HCT116 (cell line): Measurements from ENCODE around the gene KAT6B. TPM values are rescaled to one million over a fixed set of nuclear protein-coding genes. Genes with fewer than 3 reads are reported as not detected.

Experiments
- ATAC-seq: fragments of 200-7000 bp; cut with Tn5 transposase; 2 replicates; pipeline ENCODE4 v1.9.1; 2020; ENCODE audit warnings: mild to moderate bottlenecking, moderate library complexity
- BruUV-seq: library from RNA; stranded (reverse); fragments of 400-500 nt; replicated peaks from 2 replicates; lab custom pipeline; 2021; lab: Mats Ljungman, UMichigan
- CTCF ChIA-PET: fragments of 300-600 bp; sonication (Branson Sonifier 250); formaldehyde crosslinking; loops from one replicate; lab custom pipeline; 2021; ENCODE audit warnings: antibody characterized with exemption; lab: Charles Lee
- POLR2A ChIA-PET: fragments of 300-600, 350-600 bp; sonication (Branson Sonifier 250); formaldehyde crosslinking; loops from one replicate; lab custom pipeline; 2021; ENCODE audit warnings: antibody characterized with exemption; lab: Charles Lee
- RAD21 ChIA-PET, 2 experiments: fragments of 300-600 bp; sonication (Branson Sonifier 250); formaldehyde crosslinking; loops; one replicate each; lab custom pipeline; 2023; ENCODE audit warnings: low total read pairs in 2 of 2; ENCODE audit not compliant: uncharacterized antibody in 2 of 2, unreplicated experiment in 2 of 2, low non-redundant PET in 1 of 2; lab: Charles Lee
- DNase-seq: peaks from one replicate; pipeline ENCODE4 v3.0.0-alpha.2; 2010; ENCODE audit warnings: low read depth, low spot score
- H2AFZ ChIP-seq: fragments of 200-600 bp; shearing (Covaris generic), sonication (generic); 2 replicates; pipeline ENCODE4 v1.6.1; 2017; ENCODE audit warnings: low read depth, mixed run types, mixed read lengths, antibody characterized with exemption, low read length; ENCODE audit not compliant: poor library complexity, severe bottlenecking
- H3K27ac ChIP-seq: 2 replicates; pipeline ENCODE4 v1.5.1; 2012; ENCODE audit warnings: low read depth, low read length
- H3K27me3 ChIP-seq: fragments of 200-600 bp; sonication (generic); 2 replicates; pipeline ENCODE4 v1.6.1; 2016; ENCODE audit warnings: mixed run types, low read length, mixed read lengths; ENCODE audit not compliant: insufficient read depth
- H3K36me3 ChIP-seq, 2 experiments: fragments of 200-500 bp in 1 of 2; fragments of 200-600 bp in 1 of 2; sonication (Bioruptor generic) in 1 of 2; sonication (generic) in 1 of 2; 2 replicates each; pipeline versions ENCODE4 v1.5.1 to v1.6.1; 2014 to 2016; ENCODE audit warnings: low read length in 2 of 2, inconsistent platforms in 1 of 2, mixed read lengths in 1 of 2, mixed run types in 1 of 2; ENCODE audit not compliant: insufficient read depth in 2 of 2, control insufficient read depth in 1 of 2
- H3K4me1 ChIP-seq, 2 experiments: fragments of 200-600 bp in 1 of 2; sonication (generic) in 1 of 2; 2 replicates each; pipeline versions ENCODE4 v1.5.1 to v1.6.1; 2012 to 2017; ENCODE audit warnings: low read length in 2 of 2, inconsistent platforms in 1 of 2, mild to moderate bottlenecking in 1 of 2, mixed read lengths in 1 of 2, mixed run types in 1 of 2, moderate library complexity in 1 of 2; ENCODE audit not compliant: insufficient read depth in 2 of 2, control insufficient read depth in 1 of 2
- H3K4me2 ChIP-seq: fragments of 200-600 bp; sonication (generic); 2 replicates; pipeline ENCODE4 v1.6.1; 2017; ENCODE audit warnings: mixed run types, low read length, mixed read lengths
- H3K4me3 ChIP-seq, 2 experiments: fragments of 200-600 bp in 1 of 2; sonication (generic) in 1 of 2; replicated peaks in 1 of 2; 2 replicates each; pipeline ENCODE4 v1.5.1; 2011 to 2016; ENCODE audit warnings: low read length in 2 of 2, control low read depth in 1 of 2, low read depth in 1 of 2, mild to moderate bottlenecking in 1 of 2, mixed read lengths in 1 of 2, mixed run types in 1 of 2
- H3K79me2 ChIP-seq: fragments of 200-600 bp; sonication (generic); 2 replicates; pipeline ENCODE4 v1.6.1; 2017; ENCODE audit warnings: mild to moderate bottlenecking, mixed run types, low read length, moderate library complexity, mixed read lengths; ENCODE audit not compliant: insufficient read depth
- H3K9ac ChIP-seq: fragments of 200-600 bp; sonication (generic); 2 replicates; pipeline ENCODE4 v1.6.1; 2016; ENCODE audit warnings: low read length, mixed read lengths
- H3K9me2 ChIP-seq: fragments of 200-600 bp; sonication (generic), shearing (Covaris generic); 2 replicates; pipeline ENCODE4 v1.6.1; 2017; ENCODE audit warnings: mixed run types, mild to moderate bottlenecking, moderate library complexity; ENCODE audit not compliant: insufficient read depth
- H3K9me3 ChIP-seq, 2 experiments: fragments of 200-500 bp in 1 of 2; fragments of 200-600 bp in 1 of 2; sonication (Bioruptor generic) in 1 of 2; sonication (generic) in 1 of 2; 2 replicates each; pipeline ENCODE4 v1.6.1; 2014 to 2017; ENCODE audit warnings: low read length in 2 of 2, mixed read lengths in 2 of 2, inconsistent platforms in 1 of 2, low read depth in 1 of 2, mild to moderate bottlenecking in 1 of 2, mixed run types in 1 of 2, moderate library complexity in 1 of 2; ENCODE audit not compliant: control insufficient read depth in 1 of 2, insufficient read depth in 1 of 2
- H4K20me1 ChIP-seq: fragments of 200-600 bp; sonication (generic), shearing (Covaris generic); 2 replicates; pipeline ENCODE4 v1.6.1; 2017; ENCODE audit warnings: mixed run types, mild to moderate bottlenecking, moderate library complexity; ENCODE audit not compliant: insufficient read depth
- CEBPB ChIP-seq: IDR thresholded peaks from 2 replicates; pipeline ENCODE4 v1.6.1; 2012; ENCODE audit warnings: low read depth
- CTCF ChIP-seq, 3 experiments: fragments of 200-600 bp in 1 of 3; sonication (generic) in 1 of 3; IDR thresholded peaks in 2 of 3; conservative IDR thresholded peaks in 1 of 3; 2 replicates each; pipeline ENCODE4 v1.5.1; 2012 to 2017; ENCODE audit warnings: low read depth in 2 of 3, low read length in 2 of 3, antibody characterized with exemption in 1 of 3, borderline replicate concordance in 1 of 3, control low read depth in 1 of 3, mild to moderate bottlenecking in 1 of 3, mixed read lengths in 1 of 3, mixed run types in 1 of 3, moderate library complexity in 1 of 3; ENCODE audit not compliant: insufficient read depth in 1 of 3
- EGR1 ChIP-seq: IDR thresholded peaks from 2 replicates; pipeline ENCODE4 v1.6.1; 2012; ENCODE audit warnings: low read depth
- EZH2 ChIP-seq: fragments of 200-600 bp; sonication (generic); IDR thresholded peaks from 2 replicates; pipeline ENCODE4 v1.6.1; 2017; ENCODE audit warnings: antibody characterized with exemption, mixed run types
- MAX ChIP-seq: IDR thresholded peaks from 2 replicates; pipeline ENCODE4 v1.6.1; 2012
- POLR2AphosphoS5 ChIP-seq: IDR thresholded peaks from 2 replicates; pipeline ENCODE4 v1.6.1; 2011; ENCODE audit warnings: mild to moderate bottlenecking, low read depth, low read length, moderate library complexity
- RAD21 ChIP-seq: IDR thresholded peaks from 2 replicates; pipeline ENCODE4 v1.6.1; 2012; ENCODE audit warnings: low read depth, mild to moderate bottlenecking
- REST ChIP-seq: IDR thresholded peaks from 2 replicates; pipeline ENCODE4 v1.6.1; 2012; ENCODE audit warnings: low read depth
- SIN3A ChIP-seq: IDR thresholded peaks from 2 replicates; pipeline ENCODE4 v1.6.1; 2012; ENCODE audit warnings: low read depth
- SP1 ChIP-seq: IDR thresholded peaks from 2 replicates; pipeline ENCODE4 v1.6.1; 2012; ENCODE audit warnings: low read depth
- SRF ChIP-seq: IDR thresholded peaks from 2 replicates; pipeline ENCODE4 v1.6.1; 2012; ENCODE audit warnings: low read depth
- TCF7L2 ChIP-seq: IDR thresholded peaks from 2 replicates; pipeline ENCODE4 v1.7.0; 2011; ENCODE audit warnings: borderline replicate concordance, inconsistent platforms; ENCODE audit not compliant: insufficient read depth, insufficient read length; ENCODE audit errors: extremely low read depth
- ZBTB33 ChIP-seq: IDR thresholded peaks from 2 replicates; pipeline ENCODE4 v1.6.1; 2011; ENCODE audit warnings: mild to moderate bottlenecking, low read length, moderate library complexity; ENCODE audit not compliant: insufficient replicate concordance; ENCODE audit errors: extremely low read depth
- ZFX ChIP-seq: fragments of 450-650 bp; IDR thresholded peaks from 2 replicates; pipeline ENCODE4 v1.6.1; 2017
- intact Hi-C: fragments of 100-400 bp; cut with micrococcal nuclease; formaldehyde crosslinking; loops from 2 replicates; pipeline ENCODE4 v1.10.0; 2022
- total RNA-seq: library from RNA; stranded (reverse); gene quantifications from one replicate; pipeline ENCODE4 v1.2.1, GENCODE V29; 2021; ENCODE audit not compliant: unreplicated experiment

The KAT6B gene
- total RNA-seq, 1 experiment from 2014 or later = 17.8 TPM

GRCh38 chr10:74983383-74983782 lies 157.0 kb downstream of the KAT6B start (continued):
- TF ChIP-seq REST (no peak), ZFX (no peak), RAD21 (no peak), SP1 (no peak)
- TF ChIP-seq, all 23 proteins: peak for 0

GRCh38 chr10:74987339-74988053 lies 161.1 kb downstream of the KAT6B start:
- BruUV-seq = no TSS peak
- ChIA-PET CTCF (no interaction called here), POLR2A (no interaction called here), RAD21 (no interaction called here)
- no peak for DNase-seq
- ATAC-seq = no peak
- no peak overlapping the region for H3K27ac ChIP-seq
- H4K20me1 ChIP-seq = no peaks in the 10 kb centered on the region
- no peaks in the 10 kb centered on the region for H3K27me3 ChIP-seq
- no peak overlapping the region for H2AFZ ChIP-seq
- H3K4me3 ChIP-seq = no peak overlapping the region
- intact Hi-C loops = no loop called here
- H3K4me1 ChIP-seq = peaks cover 0 to 4% of the 10 kb centered on the region in 2 experiments; a peak in 2 of 4 replicates
- H3K9me2 ChIP-seq = no peaks in the 10 kb centered on the region
- H3K79me2 ChIP-seq = no peaks in the 10 kb centered on the region
- no peaks in the 10 kb centered on the region for H3K9me3 ChIP-seq
- no peak for TF ChIP-seq SRF
- no peak for TF ChIP-seq CEBPB
- no peak for TF ChIP-seq TCF7L2
- no peak for TF ChIP-seq MAX
- no peak for TF ChIP-seq POLR2AphosphoS5
- TF ChIP-seq SIN3A = no peak
- no peak for TF ChIP-seq ZBTB33
- no peak for TF ChIP-seq RAD21
- no peak for TF ChIP-seq CTCF (IDR thresholded peaks at IDR 0.05 in 2 of 3, conservative IDR thresholded peaks at IDR 0.05 in 1 of 3; ENCODE audit: borderline replicate concordance in 1 of 3, insufficient read depth in 1 of 3, low read depth in 2 of 3, low read length in 2 of 3)
- TF ChIP-seq EZH2 = no peak
- no peak for TF ChIP-seq EGR1
- H3K4me2 ChIP-seq = no peak overlapping the region
- H3K9ac ChIP-seq = no peak overlapping the region
- no peaks in the 10 kb centered on the region for H3K36me3 ChIP-seq
